Kidney (tissue), 14 donors: ENCODE results near the gene SPTA1. TPM values are rescaled to one million over a fixed set of nuclear protein-coding genes. Genes with fewer than 3 reads are reported as not detected.

ENCODE experiments used
- DNase-seq, 5 donors: peaks; one replicate each; pipeline ENCODE4 v3.0.0-alpha.2; 2013 to 2020
- FAIRE-seq: peaks from 2 replicates; lab custom pipeline; 2012; peaks lifted over from hg19 to GRCh38; lab: Jason Lieb, UNC
- H3K27ac ChIP-seq, 2 donors: one replicate each; pipeline ENCODE4 v1.7.0; 2013; ENCODE audit warnings: low read depth in 2 of 2, low read length in 2 of 2, inconsistent platforms in 1 of 2
- H3K27me3 ChIP-seq: one replicate; pipeline ENCODE4 v1.7.1; 2013; ENCODE audit warnings: low read length, inconsistent platforms; ENCODE audit not compliant: control insufficient read depth, insufficient read depth
- H3K36me3 ChIP-seq, 3 donors: one replicate each; pipeline versions ENCODE4 v1.7.0 to v1.7.1; 2013; ENCODE audit warnings: low read length in 3 of 3, control low read depth in 1 of 3, inconsistent platforms in 1 of 3; ENCODE audit not compliant: insufficient read depth in 3 of 3, control insufficient read depth in 2 of 3
- H3K4me1 ChIP-seq, 3 donors: one replicate each; pipeline versions ENCODE4 v1.7.0 to v1.7.1; 2013; ENCODE audit warnings: low read length in 3 of 3, inconsistent platforms in 1 of 3, low read depth in 1 of 3; ENCODE audit not compliant: control insufficient read depth in 2 of 3, insufficient read depth in 2 of 3
- H3K4me3 ChIP-seq, 3 donors: one replicate each; pipeline versions ENCODE4 v1.7.0 to v1.8.1; 2013; ENCODE audit warnings: low read length in 3 of 3, control low read depth in 1 of 3, inconsistent platforms in 1 of 3
- H3K9ac ChIP-seq, 3 donors: one replicate each; pipeline versions ENCODE4 v1.7.0 to v1.7.1; 2013; ENCODE audit warnings: low read length in 3 of 3, control low read depth in 1 of 3, inconsistent platforms in 1 of 3
- H3K9me3 ChIP-seq, 3 donors: one replicate each; pipeline versions ENCODE4 v1.7.0 to v1.7.1; 2013; ENCODE audit warnings: low read length in 3 of 3, control low read depth in 1 of 3, inconsistent platforms in 1 of 3; ENCODE audit not compliant: control insufficient read depth in 2 of 3, insufficient read depth in 1 of 3
- intact Hi-C: fragments of 100-400 bp; cut with DNase I; formaldehyde crosslinking; loops from one replicate; pipeline ENCODE4 v1.11.1; 2022
- polyA plus RNA-seq: library from polyadenylated mRNA; stranded (reverse); fragments of 350-450 nt; fragmentation: Illumina TruSeq; extraction: RNeasy Lipid Tissue Mini Kit (QIAGEN cat#74804); gene quantifications from one replicate; pipeline ENCODE4 v1.2.3, GENCODE V29; 2014; ENCODE audit warnings: low read depth, low replicate concordance; ENCODE audit not compliant: insufficient read depth
- total RNA-seq: library from RNA; stranded (reverse); fragmentation: NEBNext Ultra II Directional; extraction: Animal tissue kit (Norgen Biotek cat#: 25700); gene quantifications from one replicate; pipeline ENCODE4 v1.2.1, GENCODE V29; 2021
- TF ChIP-seq, protein P1 (sequence below): IDR thresholded peaks from 3 replicates; pipeline ENCODE4 v1.5.1; 2012; ENCODE audit warnings: mild to moderate bottlenecking, moderate library complexity, borderline replicate concordance; ENCODE audit not compliant: insufficient read depth; ENCODE audit errors: extremely low read depth
- donor health status: control.
- donor health status: control.
- donor health status: control.
- donor health status: control.
- donor health status: control.
- donor health status: DM: yes; HTN: yes; CAD: no.
- donor health status: Normal renal cell carcinoma (clear cell type).

SPTA1 gene
- total and polyA plus RNA-seq, 2 donors from 2014 or later, result 0.28 TPM; not detected in 1

DNA sequence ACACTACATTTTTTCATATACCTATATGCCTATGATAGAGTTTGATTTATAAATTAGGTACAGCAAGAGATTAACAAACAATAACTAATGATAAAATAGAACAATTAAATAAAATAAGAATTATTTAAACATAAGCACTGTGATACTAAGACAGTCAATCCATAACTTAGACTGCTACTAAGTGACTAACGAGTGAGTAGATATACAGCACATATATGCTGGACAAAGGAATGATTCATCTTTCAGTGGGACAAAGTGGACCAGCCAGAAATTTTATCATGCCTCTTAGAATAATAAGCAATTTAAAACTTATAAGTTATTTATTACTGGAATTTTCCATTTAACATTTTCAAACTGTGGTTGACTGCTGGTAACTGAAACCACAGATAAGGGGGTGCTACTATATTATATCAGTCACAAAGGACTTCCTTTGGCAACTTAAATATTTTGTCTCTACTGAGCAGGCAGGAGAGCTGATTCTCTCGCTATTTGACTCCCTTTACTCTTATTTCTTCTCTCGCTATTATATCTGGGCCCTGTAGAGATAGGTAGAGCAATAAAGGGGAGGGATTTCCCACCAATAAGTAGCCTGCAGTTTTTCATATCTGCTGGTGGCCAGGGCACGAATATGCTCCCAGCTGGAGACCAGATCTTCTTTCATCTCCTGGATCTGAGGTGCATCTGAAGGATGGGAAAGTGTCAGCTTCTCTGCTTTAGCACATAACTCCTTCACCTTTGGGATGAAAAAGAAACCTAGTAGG lies 10.8 kb downstream of the SPTA1 start:
- no peak overlapping the region for H3K9ac ChIP-seq
- H3K27me3 ChIP-seq, result no peaks in the 10 kb centered on the region
- H3K4me1 ChIP-seq, result no peaks in the 10 kb centered on the region
- intact Hi-C loops, result no loop called here
- FAIRE-seq (no peak), DNase-seq (no peak)
- no peak overlapping the region for H3K4me3 ChIP-seq
- H3K27ac ChIP-seq, result no peak overlapping the region
- no peaks in the 10 kb centered on the region for H3K36me3 ChIP-seq
- TF ChIP-seq, protein P1, sequence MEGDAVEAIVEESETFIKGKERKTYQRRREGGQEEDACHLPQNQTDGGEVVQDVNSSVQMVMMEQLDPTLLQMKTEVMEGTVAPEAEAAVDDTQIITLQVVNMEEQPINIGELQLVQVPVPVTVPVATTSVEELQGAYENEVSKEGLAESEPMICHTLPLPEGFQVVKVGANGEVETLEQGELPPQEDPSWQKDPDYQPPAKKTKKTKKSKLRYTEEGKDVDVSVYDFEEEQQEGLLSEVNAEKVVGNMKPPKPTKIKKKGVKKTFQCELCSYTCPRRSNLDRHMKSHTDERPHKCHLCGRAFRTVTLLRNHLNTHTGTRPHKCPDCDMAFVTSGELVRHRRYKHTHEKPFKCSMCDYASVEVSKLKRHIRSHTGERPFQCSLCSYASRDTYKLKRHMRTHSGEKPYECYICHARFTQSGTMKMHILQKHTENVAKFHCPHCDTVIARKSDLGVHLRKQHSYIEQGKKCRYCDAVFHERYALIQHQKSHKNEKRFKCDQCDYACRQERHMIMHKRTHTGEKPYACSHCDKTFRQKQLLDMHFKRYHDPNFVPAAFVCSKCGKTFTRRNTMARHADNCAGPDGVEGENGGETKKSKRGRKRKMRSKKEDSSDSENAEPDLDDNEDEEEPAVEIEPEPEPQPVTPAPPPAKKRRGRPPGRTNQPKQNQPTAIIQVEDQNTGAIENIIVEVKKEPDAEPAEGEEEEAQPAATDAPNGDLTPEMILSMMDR, result no peak
- no peaks in the 10 kb centered on the region for H3K9me3 ChIP-seq

DNA sequence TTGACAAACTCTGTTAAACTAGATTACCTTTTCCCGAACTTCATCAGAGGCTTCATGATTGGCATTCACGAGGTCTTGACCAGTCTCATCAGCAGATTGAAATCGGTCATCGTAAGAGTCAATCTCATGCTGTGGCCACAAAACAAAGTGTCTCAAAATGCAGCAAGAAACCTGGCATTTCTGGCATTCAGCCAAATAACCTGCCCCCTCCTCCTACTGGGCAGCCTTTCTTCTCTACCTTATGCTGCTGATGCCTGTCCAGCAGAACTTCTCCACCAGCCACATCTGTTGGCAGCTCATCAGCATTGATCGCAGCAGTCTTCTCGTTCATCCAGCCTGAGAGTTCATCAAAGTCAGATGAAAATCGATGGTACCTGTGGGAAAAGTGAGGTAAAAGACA lies 12.2 kb downstream of the SPTA1 start:
- Histone ChIP-seq H3K27me3 (no peaks in the 10 kb centered on the region), H3K9me3 (no peaks in the 10 kb centered on the region), H3K4me1 (no peaks in the 10 kb centered on the region), H3K27ac (no peak overlapping the region), H3K4me3 (no peak overlapping the region), H3K9ac (no peak overlapping the region), H3K36me3 (no peaks in the 10 kb centered on the region)
- intact Hi-C loops, result no loop called here
- DNase-seq (no peak), FAIRE-seq (no peak)
- TF ChIP-seq, protein P1, result no peak

DNA sequence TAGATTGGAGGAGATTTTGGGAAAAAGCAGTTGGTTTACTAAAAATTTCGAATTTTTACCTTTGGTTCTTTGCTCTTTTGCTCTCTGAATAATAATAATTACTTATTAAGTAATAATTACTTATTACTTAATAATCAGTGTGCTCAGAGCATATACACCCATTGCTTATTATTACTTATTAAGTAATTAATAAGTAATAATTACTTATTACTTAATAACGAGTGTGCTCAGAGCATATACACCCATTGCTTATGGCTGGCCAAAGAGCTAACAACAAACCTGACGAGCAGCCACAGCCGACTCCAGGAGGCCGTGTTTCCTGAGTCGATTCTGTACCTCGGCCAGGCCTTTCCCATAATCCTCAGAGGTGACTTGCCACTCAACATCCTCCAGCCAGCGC lies 20.5 kb downstream of the SPTA1 start:
- TF ChIP-seq, protein P1, result no peak
- Histone ChIP-seq H3K27me3 (no peaks in the 10 kb centered on the region), H3K36me3 (no peaks in the 10 kb centered on the region), H3K4me3 (no peak overlapping the region), H3K9ac (no peak overlapping the region), H3K27ac (no peak overlapping the region), H3K4me1 (no peaks in the 10 kb centered on the region), H3K9me3 (no peaks in the 10 kb centered on the region)
- no peak for DNase-seq
- FAIRE-seq, result no peak
- intact Hi-C loops, result no loop called here
